Activated T-cell treated with anti-CD3 and anti-CD28 coated beads for 48 hours (primary cell): ENCODE measurements around the gene AFAP1.
A peak's percentile ranks its signal among the peaks of the same experiment; 100 is the strongest.

Experiments
- DNase-seq: peaks from one replicate; pipeline ENCODE4 v3.0.0-alpha.2; 2020; ENCODE audit warnings: low read depth

The AFAP1 gene

DNA sequence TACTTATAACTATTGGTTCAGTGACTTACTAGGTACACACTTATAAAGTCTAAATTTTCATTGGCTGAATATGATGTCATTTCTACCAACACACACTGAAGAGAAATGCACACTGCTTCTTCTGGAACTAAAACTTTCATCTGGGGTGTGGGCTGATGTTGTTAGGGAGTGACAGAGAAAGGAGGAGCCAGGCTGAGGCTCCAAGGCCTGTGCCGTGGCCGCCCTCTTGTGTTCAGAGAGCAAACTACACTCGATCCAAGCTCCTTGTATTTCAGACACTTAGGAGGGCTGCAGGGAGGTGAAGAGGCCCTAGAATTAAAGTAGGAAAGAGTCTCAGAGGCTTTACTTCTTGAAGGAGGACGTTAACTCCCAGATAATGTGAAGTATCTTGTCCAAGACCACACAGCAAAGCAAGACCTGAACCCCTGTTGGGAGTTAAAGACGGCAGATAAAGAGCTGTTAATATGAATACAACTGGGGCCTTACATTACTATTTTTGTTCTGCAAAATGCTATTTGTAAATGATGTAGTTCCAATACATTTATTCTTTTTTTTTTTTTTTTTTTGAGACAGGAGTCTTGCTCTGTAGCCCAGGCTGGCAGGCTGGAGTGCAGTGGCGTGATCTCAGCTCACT is 137.5 kb downstream of the AFAP1 start:
- peak; percentile 72 for DNase-seq

DNA sequence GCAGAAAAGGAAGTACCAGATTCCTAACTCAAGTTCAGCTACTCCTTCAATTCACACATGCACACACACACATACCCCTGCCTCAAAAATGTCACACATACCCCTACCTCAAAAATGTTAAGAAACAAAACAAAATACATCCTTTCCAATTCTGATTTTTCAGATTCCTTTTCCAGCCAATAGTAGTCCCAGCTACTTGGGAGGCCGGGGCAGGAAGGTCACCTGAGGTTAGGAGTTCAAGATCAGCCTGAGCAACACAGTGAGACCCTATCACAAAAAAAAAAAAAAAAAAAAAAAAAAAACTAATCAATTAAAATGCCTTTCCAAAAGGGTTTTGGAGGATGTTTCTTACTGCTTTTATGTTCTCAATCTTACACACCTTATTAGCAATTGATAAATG is 138.0 kb downstream of the AFAP1 start:
- no peak for DNase-seq

DNA sequence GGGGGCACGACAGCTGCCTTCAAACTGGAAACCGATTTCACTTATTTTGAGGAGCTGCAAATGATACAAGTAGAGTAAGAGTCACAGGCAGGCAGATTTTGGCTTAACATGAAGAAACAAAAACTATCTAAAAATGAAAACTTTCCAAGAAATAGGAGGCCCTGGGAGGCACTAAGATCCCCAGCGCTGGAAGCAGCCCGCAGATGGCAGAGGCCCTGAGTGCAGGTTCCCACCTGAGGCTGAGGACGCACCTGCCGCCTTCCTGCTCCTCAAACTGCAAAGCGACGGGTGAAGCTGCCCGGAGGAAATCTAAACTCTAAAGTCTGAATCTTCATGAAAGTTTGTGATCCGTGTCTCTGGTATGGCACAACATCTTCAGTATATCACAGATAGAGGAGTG is 138.7 kb downstream of the AFAP1 start:
- DNase-seq = no peak

DNA sequence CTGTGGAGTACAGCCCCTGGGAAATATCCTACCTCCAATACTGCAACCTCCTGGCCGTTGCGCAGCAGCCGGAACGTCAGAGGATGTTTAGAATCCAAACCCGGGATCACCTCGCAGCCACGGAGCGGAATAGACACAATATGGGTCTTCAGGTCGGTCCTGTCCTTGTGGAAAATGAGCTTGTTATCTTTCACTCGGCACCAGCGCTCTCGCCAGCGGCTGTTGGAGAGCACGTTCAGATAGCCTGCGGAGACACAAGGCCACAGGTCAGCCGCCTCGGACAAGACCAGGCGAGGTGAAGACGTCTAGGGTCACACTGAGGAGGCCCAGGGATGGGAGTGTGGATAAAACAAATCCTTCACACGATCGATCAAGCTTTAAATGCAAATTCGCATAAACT is 139.3 kb downstream of the AFAP1 start:
- DNase-seq = no peak

DNA sequence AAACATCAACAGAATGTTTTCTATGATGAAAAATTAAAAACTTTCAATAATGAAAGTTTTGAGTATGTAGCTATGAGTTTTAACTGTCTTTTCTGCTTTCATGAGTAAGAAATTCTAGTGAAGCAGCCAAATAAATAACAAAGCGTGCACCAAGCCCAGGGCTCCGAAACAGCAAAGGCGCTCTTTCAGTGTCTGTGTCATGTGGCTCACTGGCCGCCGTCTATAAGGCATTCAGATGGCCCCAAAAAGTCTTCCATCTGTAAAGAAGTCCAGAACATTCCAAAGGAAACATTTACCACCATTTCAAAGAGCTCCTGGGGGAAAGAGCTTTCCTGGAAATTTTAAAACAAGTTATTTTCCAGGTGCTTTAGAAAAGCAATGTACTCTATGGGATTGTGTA is 139.9 kb downstream of the AFAP1 start:
- DNase-seq = no peak

DNA sequence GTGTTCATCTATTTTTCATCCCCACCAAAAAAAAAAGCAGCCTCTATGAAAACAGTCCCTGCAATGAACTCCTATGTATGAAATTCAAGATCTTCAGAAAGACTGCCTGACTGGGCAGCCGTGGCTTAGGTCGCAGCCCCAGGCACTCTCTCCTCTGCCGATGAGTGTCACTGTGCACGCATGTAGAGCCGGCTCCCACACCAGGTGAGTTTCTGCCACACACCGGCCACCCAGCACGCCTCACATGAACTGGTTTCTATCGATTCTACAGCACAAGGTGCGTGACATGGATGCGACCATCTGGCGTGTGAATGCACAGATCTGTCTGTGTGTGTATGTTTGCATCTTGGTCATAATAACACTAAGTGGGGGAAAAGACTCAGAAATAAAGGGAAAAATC is 140.4 kb downstream of the AFAP1 start:
- no peak for DNase-seq

DNA sequence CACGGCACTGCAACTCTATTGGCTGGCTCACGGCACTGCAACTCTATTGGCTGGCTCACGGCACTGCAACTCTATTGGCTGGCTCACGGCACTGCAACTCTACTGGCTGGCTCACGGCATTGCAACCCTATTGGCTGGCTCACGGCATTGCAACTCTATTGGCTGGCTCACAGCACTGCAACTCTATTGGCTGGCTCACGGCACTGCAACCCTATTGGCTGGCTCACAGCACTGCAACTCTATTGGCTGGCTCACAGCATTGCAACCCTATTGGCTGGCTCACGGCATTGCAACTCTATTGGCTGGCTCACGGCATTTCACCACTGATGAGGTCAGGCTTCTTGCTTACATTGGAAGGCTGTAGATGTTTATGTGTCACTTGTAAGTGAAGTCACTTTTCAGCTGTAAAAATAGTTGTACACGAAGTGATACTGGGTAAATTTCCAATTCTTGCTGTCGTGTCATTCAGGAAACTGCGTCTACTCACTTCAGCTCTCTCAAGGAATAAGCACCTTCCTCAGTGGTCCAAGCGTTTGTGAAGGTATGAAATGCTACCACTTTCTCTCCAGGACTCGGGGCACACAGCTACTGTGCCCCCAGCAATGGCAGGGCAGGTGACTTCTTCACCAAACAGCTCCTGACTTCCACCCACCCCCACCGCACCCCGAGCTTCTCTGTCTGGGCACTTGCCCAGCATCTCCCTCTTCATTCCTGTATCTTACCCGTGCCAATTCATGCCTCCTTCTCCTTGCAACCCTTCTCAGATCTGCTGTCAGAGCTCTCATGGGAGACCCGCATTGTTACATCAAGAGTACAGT is 141.3 kb downstream of the AFAP1 start:
- DNase-seq = peak; percentile 12

DNA sequence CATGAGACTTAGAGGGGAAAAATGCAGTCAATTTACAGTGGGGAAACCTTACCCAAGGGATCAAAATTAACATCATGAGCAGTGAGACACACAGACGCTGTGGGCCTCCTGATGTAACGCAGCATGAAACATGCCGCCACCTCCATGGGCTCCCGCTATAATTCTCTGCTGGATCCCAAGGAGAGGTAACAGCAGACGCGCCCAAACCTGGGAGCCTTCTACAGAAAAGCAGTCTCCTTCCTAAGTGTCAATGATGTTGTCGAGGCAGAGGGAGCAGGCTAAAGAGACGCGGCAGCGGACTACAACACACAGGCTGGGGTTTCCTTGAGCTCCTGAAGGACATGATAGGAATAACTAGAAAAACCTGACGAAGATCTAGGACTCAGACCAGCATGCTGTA is 142.3 kb downstream of the AFAP1 start:
- no peak for DNase-seq

DNA sequence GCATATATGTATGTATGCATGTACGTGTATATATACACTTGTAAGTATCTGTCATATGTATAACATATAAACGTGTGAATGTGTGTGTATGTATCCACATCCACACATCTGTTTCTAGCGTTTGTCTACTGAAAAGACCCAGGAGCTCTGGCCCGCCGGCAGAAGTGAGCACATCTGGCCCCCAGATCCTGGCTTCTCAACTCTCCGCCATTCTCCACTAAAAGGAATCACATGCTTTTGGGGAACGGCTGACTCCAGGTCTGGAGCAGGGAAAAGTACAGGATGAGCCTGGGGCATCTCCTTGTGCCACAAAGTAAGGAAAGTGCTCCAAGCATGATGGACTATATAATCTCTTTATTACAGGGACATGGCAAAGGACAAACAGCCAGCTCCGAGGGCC is 143.7 kb downstream of the AFAP1 start:
- DNase-seq = no peak

DNA sequence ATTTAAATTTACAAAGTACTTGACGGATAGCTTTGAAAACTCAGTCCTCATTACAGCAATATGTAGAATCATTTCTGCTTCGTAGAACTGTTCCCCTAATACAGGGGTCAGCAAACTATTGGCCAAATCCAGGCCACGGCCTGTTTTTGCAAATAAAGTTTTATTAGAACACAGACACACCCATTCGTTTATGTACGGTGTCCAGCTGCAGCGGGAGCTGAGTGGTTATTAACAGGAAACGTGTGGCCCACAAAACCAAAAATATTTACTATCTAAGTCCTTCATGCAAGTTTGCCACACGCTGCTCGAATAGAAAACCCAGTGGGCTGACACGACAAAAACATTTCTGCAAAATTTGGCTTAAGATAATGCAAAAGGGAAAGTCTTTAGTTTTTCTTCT is 146.5 kb downstream of the AFAP1 start:
- no peak for DNase-seq

DNA sequence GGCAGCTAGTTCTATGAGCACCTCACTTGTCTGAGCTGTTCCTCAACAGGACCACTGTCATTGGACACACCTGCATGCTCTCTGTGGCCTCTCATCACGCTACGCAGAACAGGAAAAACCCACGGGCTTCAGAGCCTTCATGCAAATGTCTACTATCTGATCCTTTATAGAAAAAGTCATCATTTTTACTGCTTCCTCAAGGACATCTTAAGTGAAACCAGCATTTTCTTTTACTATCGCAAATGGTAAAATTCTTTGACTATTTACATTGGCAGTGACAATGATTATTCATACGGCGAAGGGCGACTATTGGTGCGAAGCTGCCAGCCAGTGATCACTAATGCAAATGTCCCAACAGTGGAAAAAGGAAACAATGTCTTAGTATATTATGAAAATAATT is 147.0 kb downstream of the AFAP1 start:
- no peak for DNase-seq

DNA sequence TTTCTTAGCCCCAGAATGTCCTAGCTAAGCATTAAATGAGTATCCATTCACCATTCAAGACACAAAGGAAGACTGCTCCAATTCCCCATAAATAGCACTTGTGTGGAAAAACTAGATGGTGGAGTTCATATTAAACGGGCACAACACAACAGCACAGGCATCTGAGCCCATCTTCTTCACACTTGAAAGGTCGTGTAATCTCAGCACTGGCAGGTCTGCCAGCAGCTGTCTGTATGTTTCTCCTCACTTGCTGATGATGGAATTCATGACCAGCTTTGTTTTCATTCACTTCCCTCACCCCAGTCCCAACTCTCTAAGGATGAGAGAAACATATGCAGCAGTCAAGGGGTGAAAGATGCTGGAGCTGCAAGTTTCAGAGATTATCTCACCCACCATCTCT is 148.7 kb downstream of the AFAP1 start:
- no peak for DNase-seq

DNA sequence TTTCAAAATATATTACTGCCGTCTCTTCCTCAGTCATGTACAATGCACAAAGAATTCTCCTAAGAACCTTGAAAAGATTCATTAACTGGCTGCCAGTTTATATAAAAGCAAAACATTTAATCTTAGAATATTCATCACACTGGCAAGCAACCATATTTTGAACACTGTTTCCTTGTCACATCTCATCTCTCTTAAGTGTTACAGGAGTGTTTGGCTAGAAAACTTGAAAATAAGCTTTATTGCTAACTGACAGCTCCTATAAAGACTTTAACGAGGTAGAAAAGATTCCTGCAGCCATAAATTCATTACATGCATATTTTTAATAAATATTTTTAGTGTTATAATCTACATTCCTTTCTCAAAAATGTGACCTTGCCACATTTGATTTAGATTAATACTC is 149.6 kb downstream of the AFAP1 start:
- DNase-seq = no peak

DNA sequence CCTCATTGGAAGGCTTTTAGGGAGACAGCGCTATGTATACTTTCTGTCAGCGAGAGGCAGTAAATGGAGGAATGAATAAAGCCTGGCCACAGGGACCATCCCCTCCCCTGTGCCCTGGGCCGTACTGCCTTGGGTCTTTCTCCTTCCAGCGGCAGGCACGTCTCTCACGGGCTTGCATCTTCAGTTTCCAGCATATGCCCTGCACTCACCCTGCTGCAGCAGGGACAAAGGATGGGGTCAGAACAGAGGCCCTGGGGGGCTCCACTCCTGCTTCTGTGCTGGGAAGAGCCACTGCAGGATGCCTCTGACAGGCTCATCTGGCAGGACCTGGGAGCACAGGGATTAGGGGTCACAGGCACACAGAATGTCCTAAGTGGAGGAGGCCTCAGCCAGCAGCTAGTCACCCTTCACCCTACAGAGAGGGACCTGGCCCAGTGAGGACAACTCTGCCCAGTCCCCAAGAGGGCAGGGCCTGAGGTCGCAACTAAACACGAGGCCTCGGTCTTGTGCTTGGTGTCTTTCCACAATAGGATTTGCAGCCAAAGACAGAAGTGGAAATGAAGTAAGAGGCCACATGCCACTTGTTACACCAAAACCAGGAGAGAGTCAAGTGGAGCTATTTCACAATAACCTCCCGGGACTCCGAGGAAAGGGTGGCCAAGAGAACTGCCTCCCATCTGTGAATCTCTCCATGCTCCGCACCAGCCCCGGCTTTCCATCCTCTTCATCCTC is 150.8 kb downstream of the AFAP1 start:
- DNase-seq = no peak

DNA sequence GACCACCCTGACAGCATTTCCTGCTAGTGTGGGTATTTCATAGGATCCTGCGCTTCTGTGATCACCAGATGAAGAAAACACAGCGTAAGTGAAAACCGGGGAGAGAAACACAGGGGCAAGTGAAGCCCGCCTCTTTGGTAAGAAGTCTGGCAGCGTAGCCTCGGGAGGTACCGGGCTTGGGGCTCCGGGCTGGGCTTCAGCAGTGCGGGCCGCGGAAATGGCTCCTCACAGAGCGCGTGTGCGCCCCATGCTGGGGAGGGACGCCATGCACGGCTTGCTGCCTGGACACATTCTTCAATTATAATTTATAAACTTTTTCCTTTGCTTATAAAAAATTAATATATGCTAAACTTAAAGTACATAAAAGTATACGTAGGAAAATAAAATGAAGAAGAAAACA is 151.5 kb downstream of the AFAP1 start:
- no peak for DNase-seq

DNA sequence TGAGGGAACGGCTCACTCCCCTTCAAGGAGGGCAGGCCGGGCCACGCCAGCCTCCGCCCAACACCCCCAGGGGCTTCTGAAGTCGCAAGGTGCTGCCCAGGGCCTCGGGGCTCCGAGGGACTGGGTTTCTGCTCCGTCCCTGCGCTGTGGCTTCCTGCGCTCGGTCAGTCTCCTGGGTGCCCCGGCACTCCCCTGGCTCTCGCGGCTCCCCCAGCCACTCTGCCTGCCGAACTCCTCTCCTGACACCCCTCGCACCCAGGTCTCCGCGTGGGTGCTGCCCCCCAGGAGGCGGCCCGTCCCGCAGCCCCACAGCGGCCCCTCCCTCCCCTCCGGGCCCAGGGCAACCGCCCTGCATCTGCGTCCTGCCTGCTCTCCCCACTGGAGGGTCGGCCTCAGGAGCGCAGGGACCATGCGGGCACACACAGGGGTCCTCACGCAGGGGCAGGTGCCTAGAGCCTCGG is 151.9 kb downstream of the AFAP1 start:
- no peak for DNase-seq

DNA sequence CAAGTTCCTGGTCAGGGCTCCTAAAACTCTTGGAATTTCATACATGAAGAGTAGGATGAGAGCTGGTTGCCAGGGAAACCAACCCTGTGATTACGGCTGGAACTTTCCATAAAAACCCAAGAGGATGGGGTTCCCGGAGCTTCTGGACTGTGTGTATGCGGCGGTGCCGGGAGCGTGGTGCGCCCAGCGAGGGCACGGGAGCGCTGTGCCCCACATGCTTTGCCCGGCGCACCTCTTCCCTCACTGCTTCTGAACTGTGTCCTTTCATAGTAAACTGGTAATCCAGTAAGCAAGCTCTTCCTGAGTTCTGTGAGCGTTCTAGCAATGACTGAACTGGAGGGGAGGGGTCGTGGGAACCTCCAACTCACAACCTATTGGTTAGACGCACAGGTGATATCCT is 152.6 kb downstream of the AFAP1 start:
- DNase-seq = no peak

DNA sequence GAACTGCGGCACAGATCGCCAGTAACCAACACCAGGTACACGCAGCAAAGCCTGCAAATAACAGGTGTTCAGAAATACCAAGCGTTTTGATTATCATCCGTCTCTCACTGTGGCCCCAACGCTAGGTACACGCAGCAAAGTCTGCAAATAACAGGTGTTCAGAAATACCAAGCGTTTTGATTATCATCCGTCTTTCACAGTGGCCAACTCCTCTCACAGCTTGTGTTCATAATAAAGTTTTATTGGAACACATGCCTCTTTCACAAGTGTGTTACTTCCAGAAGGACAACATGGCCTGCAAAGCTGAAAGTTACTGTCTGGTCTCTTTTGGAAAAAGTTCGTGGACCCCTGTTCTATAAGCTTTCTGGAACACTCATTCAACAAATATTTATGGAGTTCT is 153.1 kb downstream of the AFAP1 start:
- DNase-seq = no peak

DNA sequence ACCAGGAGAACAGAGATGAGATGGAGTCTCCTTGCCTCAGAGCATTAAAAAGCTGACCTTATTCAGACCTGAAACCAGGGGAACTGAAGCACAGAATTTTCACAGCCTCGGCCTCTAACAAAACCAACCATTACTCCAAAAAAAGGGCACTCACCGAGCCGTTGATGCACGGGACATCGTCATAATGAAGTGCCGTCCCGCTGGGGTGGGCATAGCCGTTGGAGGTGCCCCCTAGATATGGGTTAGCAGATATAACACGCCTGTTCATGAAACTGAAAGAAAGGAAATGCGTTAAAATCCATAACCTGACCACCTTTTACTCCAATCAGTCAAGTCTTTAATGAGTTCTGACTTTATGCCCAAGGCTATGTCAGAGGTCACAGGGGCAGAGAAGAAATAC is 153.6 kb downstream of the AFAP1 start:
- DNase-seq = no peak

DNA sequence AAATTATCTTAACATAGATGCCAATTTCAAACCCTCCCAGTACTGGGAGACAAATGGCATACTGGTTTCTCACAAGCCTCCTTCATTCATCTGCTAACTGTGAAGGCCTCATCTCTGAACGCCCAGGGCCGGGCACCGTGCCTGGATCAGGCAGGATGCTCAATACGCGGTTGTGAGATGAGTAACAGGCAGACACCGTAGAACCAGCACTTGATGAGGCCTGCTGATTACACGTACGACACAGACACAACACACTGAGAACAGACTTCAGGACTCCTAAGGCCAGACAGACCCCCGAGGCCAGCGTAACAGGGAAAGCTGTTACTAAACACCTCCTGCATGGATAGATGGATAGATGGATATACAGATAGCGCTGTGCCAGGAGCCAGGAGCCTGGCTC is 154.6 kb downstream of the AFAP1 start:
- peak; percentile 21 for DNase-seq

DNA sequence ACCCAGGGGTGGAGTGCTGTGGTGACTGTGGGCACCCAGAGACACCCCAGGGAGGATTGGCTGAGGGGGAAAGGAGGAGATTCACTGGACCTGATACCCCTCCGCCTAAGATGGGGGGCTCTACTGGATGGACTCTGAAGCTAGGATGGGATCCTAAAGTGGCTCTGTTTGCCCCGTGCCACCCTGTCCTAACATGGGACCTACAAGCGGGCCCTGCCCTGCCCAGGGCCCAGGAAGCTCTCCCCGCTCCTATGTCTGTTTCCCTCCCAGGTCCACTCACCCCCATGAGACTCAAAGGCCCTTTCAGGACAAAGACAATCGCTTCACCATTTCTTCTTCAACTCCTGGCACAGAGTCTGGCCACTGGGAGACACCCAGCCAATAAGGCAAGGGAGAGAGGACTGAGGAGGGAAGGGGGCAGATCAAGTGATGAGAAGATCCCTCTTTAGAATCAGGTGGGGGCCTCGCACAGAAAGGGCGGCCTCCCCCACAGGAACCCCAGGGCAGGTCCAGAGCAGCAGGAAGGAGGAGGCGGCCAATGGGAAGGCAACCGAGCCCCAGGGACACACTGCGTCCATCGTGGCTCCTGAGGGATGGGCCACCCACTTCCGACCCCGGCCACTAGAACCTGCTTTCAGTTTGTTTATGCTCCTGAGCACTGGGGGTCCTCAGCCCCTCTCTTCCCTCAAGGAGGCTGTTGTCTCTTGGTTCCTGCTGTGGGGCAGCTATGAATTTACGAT is 155.4 kb downstream of the AFAP1 start:
- DNase-seq = no peak

DNA sequence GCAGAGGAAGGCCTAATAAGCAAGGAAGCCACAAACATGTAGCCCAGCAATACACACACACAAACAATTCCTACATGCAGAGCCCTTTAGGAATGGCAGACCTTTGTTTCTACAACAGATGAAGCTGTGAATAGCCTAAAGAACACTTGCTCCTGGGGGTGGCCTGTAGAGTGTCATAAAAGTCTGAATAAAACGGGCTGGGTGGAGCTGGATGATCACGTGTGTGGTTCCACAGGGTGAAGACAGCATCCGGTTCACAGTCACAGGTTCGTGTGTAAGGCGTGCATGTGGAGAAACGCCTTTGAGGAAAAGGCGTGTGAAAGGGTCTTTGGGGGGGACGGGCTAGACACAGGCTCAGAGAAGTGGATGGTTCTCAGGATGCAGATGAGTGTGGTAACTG is 156.1 kb downstream of the AFAP1 start:
- DNase-seq = no peak

DNA sequence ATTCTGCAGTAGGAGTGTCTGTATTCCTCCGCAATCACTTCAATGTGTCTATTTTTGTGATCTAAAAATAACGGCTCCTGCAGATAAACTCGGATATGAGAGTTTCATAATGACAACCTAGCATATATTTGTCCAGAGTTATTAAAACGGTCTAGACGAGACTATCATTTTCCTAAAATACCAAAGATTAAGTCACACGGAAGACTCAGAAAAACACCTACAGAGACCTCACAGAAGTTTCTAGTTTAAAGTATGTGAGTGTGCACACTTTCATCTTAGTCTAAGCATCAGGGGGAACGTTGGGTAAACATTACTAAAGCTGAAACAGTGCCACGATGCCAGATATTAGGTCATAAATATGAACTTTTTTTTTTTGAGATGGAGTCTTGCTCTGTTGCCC is 156.9 kb downstream of the AFAP1 start:
- DNase-seq = no peak
